Chondrocyte (in vitro differentiated cells): ENCODE data around the gene TLL1. TPM values are rescaled to one million over a fixed set of nuclear protein-coding genes. Genes with fewer than 3 reads are reported as not detected.
A peak's percentile ranks its signal among the peaks of the same experiment; 100 is the strongest.

Source experiments
- DNase-seq: peaks from one replicate; pipeline ENCODE4 v3.0.0; 2021; ENCODE audit warnings: mixed read lengths, low spot score
- H3K27ac Mint-ChIP-seq: one replicate; pipeline ENCODE4 v1.8.0; 2021; ENCODE audit warnings: mild to moderate bottlenecking, moderate library complexity, mixed read lengths; ENCODE audit not compliant: unreplicated experiment
- H3K27me3 Mint-ChIP-seq: 2 replicates; pipeline ENCODE4 v1.8.0; 2021; ENCODE audit warnings: low read depth, mixed read lengths
- H3K36me3 Mint-ChIP-seq: 2 replicates; pipeline ENCODE4 v1.8.0; 2021; ENCODE audit warnings: low read depth, mixed read lengths
- H3K4me1 Mint-ChIP-seq: 2 replicates; pipeline ENCODE4 v1.8.0; 2021; ENCODE audit warnings: low read depth, mild to moderate bottlenecking, mixed read lengths
- H3K4me3 Mint-ChIP-seq: one replicate; pipeline ENCODE4 v1.8.0; 2021; ENCODE audit warnings: mild to moderate bottlenecking, moderate library complexity, mixed read lengths; ENCODE audit not compliant: unreplicated experiment
- H3K9me3 Mint-ChIP-seq: 2 replicates; pipeline ENCODE4 v1.8.0; 2021; ENCODE audit warnings: low read depth, mixed read lengths
- total RNA-seq: library from RNA; stranded (reverse); gene quantifications from 3 replicates; pipeline ENCODE4 v1.2.1, GENCODE V29; 2021
- TF ChIP-seq, protein P1 (sequence below): fragments of 200-600 bp; sonication (generic); IDR thresholded peaks from 2 replicates; pipeline ENCODE4 v1.5.0; 2021; ENCODE audit warnings: antibody characterized with exemption, mild to moderate bottlenecking, moderate library complexity

The TLL1 gene
- total RNA-seq, 1 donor from 2014 or later = 3.4 TPM

DNA sequence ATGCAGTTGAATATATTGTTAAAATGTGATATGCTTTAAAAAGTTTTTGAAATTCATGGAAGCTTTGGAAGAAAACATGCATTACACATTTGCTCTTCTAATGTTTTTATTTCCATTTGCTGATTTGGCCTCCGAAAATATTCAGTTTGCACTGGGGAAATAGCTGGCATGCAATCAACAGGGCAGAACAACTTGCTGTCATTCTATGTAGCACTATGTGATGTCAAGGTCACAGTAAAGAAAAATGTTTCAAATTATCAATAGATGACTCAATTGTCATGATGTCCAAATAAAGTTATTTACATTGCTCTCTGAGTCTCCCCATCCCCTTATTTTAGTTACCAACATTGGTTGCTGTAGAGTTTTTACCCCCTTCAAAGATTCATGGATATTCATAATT lies 119.2 kb downstream of the TLL1 start:
- Mint-ChIP-seq H3K4me3 (no peak overlapping the region), H3K27me3 (no peaks in the 10 kb centered on the region), H3K27ac (peak overlapping the region; percentile 9), H3K4me1 (peaks cover 43% of the 10 kb centered on the region), H3K36me3 (no peaks in the 10 kb centered on the region), H3K9me3 (no peaks in the 10 kb centered on the region)
- DNase-seq = no peak
- TF ChIP-seq, protein P1, sequence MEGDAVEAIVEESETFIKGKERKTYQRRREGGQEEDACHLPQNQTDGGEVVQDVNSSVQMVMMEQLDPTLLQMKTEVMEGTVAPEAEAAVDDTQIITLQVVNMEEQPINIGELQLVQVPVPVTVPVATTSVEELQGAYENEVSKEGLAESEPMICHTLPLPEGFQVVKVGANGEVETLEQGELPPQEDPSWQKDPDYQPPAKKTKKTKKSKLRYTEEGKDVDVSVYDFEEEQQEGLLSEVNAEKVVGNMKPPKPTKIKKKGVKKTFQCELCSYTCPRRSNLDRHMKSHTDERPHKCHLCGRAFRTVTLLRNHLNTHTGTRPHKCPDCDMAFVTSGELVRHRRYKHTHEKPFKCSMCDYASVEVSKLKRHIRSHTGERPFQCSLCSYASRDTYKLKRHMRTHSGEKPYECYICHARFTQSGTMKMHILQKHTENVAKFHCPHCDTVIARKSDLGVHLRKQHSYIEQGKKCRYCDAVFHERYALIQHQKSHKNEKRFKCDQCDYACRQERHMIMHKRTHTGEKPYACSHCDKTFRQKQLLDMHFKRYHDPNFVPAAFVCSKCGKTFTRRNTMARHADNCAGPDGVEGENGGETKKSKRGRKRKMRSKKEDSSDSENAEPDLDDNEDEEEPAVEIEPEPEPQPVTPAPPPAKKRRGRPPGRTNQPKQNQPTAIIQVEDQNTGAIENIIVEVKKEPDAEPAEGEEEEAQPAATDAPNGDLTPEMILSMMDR = no peak

DNA sequence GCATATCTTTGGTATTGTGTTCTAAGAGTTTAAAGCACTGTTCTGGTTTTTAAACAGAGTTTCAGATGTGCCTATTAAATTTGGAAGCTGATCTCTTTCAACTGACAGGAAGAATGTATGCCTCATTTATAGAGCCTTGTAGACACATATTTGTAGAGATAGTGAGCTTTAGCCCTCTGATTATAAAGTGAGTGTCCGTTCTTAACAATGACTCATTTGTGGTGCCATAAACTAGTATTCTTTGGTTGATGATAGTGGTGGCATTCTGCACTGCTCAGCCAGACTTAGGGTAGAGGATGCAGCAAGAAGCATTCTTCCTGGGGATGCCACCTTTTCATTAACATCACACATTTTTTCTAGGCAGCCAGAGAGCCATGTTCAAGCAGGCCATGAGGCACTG lies 121.7 kb downstream of the TLL1 start:
- Mint-ChIP-seq H3K27ac (peak overlapping the region; percentile 61), H3K9me3 (no peaks in the 10 kb centered on the region), H3K4me3 (no peak overlapping the region), H3K4me1 (peaks cover 39% of the 10 kb centered on the region), H3K27me3 (no peaks in the 10 kb centered on the region), H3K36me3 (peaks cover 2% of the 10 kb centered on the region)
- TF ChIP-seq, protein P1 = no peak
- no peak for DNase-seq

DNA sequence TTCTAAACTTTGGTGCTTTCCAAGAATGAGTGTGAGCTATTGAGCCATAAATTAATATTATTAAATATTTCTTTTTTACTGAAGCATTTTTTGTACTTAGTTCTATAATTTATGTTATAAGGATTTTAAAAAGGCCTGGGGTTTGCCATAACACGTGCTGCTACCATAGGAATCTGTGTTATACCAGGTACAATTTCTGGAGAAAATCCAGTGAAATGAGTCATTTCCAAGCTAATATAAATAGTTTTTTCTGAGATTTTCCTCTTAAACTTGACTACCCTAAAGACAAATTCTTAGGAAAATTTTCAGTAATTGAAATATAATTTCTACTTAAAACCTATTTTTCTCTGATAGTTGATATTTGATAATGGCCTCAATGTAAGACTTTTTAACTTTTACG lies 130.8 kb downstream of the TLL1 start:
- Mint-ChIP-seq H3K27ac (no peak overlapping the region), H3K4me1 (peaks cover 4% of the 10 kb centered on the region), H3K27me3 (no peaks in the 10 kb centered on the region), H3K4me3 (no peak overlapping the region), H3K36me3 (peaks cover under 1% of the 10 kb centered on the region), H3K9me3 (no peaks in the 10 kb centered on the region)
- DNase-seq = no peak
- TF ChIP-seq, protein P1 = no peak

DNA sequence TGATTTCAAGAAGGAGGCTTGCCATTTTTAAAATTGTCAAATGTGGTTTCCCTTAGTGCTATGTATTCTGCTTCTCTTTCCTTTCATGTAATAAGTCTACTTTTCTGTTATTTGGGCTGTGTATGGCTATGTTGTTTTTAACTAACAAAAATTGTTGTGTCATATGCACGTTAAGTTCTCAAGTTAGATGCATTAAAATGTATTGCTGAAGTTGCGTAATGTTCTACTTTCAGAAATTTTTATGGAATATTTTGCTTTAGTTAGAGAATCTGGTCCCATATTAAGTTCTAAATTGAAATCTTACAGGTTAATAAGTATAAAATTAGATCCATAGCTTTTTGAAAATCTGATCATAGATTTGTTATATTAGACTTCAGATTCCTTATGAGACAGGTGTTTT lies 133.2 kb downstream of the TLL1 start:
- peaks cover 4% of the 10 kb centered on the region for H3K9me3 Mint-ChIP-seq
- TF ChIP-seq, protein P1 = no peak
- no peak overlapping the region for H3K27ac Mint-ChIP-seq
- H3K4me3 Mint-ChIP-seq = no peak overlapping the region
- H3K36me3 Mint-ChIP-seq = peaks cover 2% of the 10 kb centered on the region
- DNase-seq = no peak
- H3K27me3 Mint-ChIP-seq = no peaks in the 10 kb centered on the region
- H3K4me1 Mint-ChIP-seq = no peaks in the 10 kb centered on the region

DNA sequence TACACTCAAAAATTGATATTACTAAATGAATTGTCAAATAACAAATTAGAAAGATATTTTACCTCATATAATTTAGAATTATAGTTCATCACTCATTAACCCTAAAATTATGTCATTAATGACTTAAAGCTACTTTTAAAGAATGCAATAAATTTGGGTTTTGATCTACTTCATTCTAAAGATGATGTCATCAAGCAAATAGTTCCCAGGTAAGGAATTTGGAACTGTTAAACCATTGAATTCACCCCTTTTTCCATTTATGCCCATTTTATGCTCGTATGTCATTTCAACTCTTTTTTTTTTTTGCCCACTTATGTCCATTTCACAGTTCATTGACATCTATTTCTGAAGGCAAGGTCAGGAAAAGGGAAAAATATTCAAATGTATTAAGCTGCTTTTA lies 135.5 kb downstream of the TLL1 start:
- Mint-ChIP-seq H3K9me3 (peaks cover 10% of the 10 kb centered on the region), H3K36me3 (peaks cover 2% of the 10 kb centered on the region), H3K27ac (no peak overlapping the region), H3K27me3 (no peaks in the 10 kb centered on the region), H3K4me1 (no peaks in the 10 kb centered on the region), H3K4me3 (no peak overlapping the region)
- no peak for DNase-seq
- TF ChIP-seq, protein P1 = no peak
